Thyroid gland (tissue), 4 donors: ENCODE results near the gene RFX2.

Experiments
- CTCF ChIP-seq, 6 experiments: fragments of 200-600 bp in 3 of 6; fragments of 450-650 bp in 3 of 6; sonication (generic) in 3 of 6; IDR thresholded peaks; one replicate each; pipeline ENCODE4 v1.5.1; 2016 to 2019; ENCODE audit warnings: antibody characterized with exemption in 6 of 6, mild to moderate bottlenecking in 2 of 6, inconsistent platforms in 1 of 6, moderate library complexity in 1 of 6
- POLR2A ChIP-seq, 2 donors: fragments of 450-650 bp; IDR thresholded peaks; one replicate each; pipeline ENCODE4 v1.6.1; 2017; ENCODE audit warnings: antibody characterized with exemption in 2 of 2, mild to moderate bottlenecking in 2 of 2, moderate library complexity in 1 of 2

GRCh38 chr19:6048793-6049405 lies 61.4 kb downstream of the RFX2 start:
- TF ChIP-seq POLR2A (IDR thresholded peaks at IDR 0.05) = no peak
- peak; percentile 76 to 88 (median 82) for TF ChIP-seq CTCF (IDR thresholded peaks at IDR 0.05)
